Ishikawa (cell line): ENCODE results near the gene OSBPL9.

Experiments
- CEBPB ChIP-seq: IDR thresholded peaks from 2 replicates; pipeline ENCODE4 v1.6.1; 2012
- CREB1 ChIP-seq: IDR thresholded peaks from 2 replicates; pipeline ENCODE4 v1.6.1; 2012; ENCODE audit warnings: low read depth
- EGR1 ChIP-seq: IDR thresholded peaks from 2 replicates; pipeline ENCODE4 v1.6.1; 2012
- EP300 ChIP-seq: IDR thresholded peaks from 2 replicates; pipeline ENCODE4 v1.6.1; 2012; ENCODE audit warnings: borderline replicate concordance
- FOXM1 ChIP-seq: IDR thresholded peaks from 2 replicates; pipeline ENCODE4 v1.6.1; 2012; ENCODE audit warnings: low read depth, borderline replicate concordance
- NFIC ChIP-seq: IDR thresholded peaks from 2 replicates; pipeline ENCODE4 v1.6.1; 2012
- RAD21 ChIP-seq: IDR thresholded peaks from 2 replicates; pipeline ENCODE4 v1.6.1; 2012; ENCODE audit warnings: low read depth
- TAF1 ChIP-seq: IDR thresholded peaks from 2 replicates; pipeline ENCODE4 v1.6.1; 2012; ENCODE audit warnings: low read depth, mild to moderate bottlenecking
- TCF12 ChIP-seq: IDR thresholded peaks from 2 replicates; pipeline ENCODE4 v1.6.1; 2012; ENCODE audit warnings: low read depth
- TEAD4 ChIP-seq: IDR thresholded peaks from 2 replicates; pipeline ENCODE4 v1.6.1; 2012
- YY1 ChIP-seq: IDR thresholded peaks from 2 replicates; pipeline ENCODE4 v1.6.1; 2012; ENCODE audit warnings: low read depth
- ZBTB7A ChIP-seq: IDR thresholded peaks from 2 replicates; pipeline ENCODE4 v1.6.1; 2012; ENCODE audit warnings: low read depth
- TF ChIP-seq, protein P1 (sequence below): IDR thresholded peaks from 2 replicates; pipeline ENCODE4 v1.6.1; 2012
- TF ChIP-seq, protein P2 (sequence below): IDR thresholded peaks from 2 replicates; pipeline ENCODE4 v1.6.1; 2012; ENCODE audit warnings: low read depth, mild to moderate bottlenecking
- TF ChIP-seq, protein P3 (sequence below): IDR thresholded peaks from 2 replicates; pipeline ENCODE4 v1.6.1; 2012

The OSBPL9 gene

DNA sequence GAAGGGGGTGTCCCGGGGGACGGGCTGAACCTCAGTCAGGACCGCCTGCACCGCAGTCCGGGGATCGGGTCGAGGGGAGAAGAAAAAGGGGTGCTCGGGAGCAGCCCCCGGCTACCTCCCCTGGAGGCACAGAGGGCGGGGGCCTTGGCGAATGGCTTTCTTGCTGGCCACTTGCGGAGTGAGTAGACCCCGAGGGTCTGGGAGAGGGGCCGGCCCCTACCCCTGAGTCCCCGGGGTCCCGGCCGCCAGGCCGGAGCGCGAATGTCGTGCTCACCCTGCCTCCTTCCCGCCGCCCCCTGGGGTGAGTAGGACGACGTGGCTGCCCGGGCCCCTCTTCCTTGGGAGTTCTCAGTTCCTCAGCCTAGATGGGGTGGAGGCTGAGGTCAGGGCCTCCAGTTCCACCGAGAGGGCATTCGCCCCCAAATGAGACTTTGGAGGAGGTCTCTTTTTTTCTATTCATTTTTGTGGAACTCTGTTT lies 113.0 kb downstream of the OSBPL9 start:
- TF ChIP-seq CEBPB, result no peak
- TF ChIP-seq, protein P1, sequence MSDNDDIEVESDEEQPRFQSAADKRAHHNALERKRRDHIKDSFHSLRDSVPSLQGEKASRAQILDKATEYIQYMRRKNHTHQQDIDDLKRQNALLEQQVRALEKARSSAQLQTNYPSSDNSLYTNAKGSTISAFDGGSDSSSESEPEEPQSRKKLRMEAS, result peak; percentile 25; the same call in 1 of the 2 replicates
- peak; percentile 38; the same call in 1 of the 2 replicates for TF ChIP-seq TAF1
- no peak for TF ChIP-seq YY1
- no peak for TF ChIP-seq RAD21
- TF ChIP-seq ZBTB7A, result peak; percentile 65; the same call in 1 of the 2 replicates
- no peak for TF ChIP-seq EP300

DNA sequence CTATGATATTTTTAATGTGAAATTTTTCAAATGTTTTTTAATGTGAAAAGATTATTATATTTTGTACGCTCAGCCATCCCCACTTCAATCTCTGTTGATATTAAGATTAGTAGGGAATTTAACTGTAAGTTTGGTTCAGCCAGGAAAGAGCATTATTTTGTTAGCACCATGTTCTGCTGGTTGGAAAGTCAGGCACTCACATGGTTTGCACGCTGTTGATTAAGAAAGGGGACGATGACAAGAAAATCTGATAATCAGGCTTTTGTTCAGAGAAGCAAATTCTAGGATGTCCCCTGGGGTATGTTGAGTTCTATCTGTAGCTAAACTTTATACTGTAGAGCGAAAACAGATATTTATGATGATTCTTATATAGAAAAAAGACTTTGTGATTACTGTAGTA lies 115.1 kb downstream of the OSBPL9 start:
- no peak for TF ChIP-seq RAD21
- TF ChIP-seq CEBPB, result no peak
- TF ChIP-seq TCF12, result no peak
- TF ChIP-seq, protein P2, sequence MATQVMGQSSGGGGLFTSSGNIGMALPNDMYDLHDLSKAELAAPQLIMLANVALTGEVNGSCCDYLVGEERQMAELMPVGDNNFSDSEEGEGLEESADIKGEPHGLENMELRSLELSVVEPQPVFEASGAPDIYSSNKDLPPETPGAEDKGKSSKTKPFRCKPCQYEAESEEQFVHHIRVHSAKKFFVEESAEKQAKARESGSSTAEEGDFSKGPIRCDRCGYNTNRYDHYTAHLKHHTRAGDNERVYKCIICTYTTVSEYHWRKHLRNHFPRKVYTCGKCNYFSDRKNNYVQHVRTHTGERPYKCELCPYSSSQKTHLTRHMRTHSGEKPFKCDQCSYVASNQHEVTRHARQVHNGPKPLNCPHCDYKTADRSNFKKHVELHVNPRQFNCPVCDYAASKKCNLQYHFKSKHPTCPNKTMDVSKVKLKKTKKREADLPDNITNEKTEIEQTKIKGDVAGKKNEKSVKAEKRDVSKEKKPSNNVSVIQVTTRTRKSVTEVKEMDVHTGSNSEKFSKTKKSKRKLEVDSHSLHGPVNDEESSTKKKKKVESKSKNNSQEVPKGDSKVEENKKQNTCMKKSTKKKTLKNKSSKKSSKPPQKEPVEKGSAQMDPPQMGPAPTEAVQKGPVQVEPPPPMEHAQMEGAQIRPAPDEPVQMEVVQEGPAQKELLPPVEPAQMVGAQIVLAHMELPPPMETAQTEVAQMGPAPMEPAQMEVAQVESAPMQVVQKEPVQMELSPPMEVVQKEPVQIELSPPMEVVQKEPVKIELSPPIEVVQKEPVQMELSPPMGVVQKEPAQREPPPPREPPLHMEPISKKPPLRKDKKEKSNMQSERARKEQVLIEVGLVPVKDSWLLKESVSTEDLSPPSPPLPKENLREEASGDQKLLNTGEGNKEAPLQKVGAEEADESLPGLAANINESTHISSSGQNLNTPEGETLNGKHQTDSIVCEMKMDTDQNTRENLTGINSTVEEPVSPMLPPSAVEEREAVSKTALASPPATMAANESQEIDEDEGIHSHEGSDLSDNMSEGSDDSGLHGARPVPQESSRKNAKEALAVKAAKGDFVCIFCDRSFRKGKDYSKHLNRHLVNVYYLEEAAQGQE, result no peak
- no peak for TF ChIP-seq FOXM1
- no peak for TF ChIP-seq CREB1
- TF ChIP-seq ZBTB7A, result no peak
- no peak for TF ChIP-seq EGR1
- TF ChIP-seq EP300, result no peak
- TF ChIP-seq NFIC, result no peak
- TF ChIP-seq, protein P3, sequence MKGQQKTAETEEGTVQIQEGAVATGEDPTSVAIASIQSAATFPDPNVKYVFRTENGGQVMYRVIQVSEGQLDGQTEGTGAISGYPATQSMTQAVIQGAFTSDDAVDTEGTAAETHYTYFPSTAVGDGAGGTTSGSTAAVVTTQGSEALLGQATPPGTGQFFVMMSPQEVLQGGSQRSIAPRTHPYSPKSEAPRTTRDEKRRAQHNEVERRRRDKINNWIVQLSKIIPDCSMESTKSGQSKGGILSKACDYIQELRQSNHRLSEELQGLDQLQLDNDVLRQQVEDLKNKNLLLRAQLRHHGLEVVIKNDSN, result no peak
- TF ChIP-seq, protein P1, result no peak
- TF ChIP-seq YY1, result no peak

DNA sequence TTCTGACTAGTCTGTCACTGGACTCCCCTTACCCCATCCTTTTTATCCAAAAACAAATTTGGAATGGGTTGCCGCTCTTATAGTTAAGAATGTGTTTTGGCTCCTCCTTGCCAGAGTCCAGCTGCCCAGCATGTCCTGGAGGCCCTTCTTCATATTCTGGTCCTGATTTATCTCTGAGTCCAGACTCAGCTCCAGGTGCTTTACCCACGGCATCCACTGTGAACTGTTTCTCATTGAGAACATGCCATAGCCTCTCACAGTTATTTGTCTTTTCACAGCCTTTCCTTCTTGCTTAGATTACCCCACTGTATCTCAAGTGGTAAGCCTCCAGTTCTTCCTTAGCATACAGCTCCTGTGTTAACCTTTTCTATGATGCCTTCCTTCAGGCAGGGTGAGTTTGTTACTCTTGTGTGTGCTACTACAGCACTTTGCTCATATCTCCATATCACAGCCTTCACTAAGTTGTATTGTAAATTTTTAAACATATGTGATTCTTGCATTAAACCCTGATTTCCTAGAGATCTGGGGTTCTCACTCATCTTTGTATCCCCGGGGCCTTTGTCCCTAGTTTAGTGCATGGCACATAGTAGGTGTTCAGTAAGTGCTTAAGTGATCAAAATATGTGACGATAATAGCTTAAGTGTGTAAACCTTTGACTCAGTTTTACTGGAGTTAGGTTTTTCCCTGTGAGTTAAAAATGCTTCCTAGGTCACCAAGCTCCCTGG lies 116.0 kb downstream of the OSBPL9 start:
- TF ChIP-seq TAF1, result no peak
- TF ChIP-seq EGR1, result no peak
- no peak for TF ChIP-seq TEAD4
- TF ChIP-seq EP300, result no peak
- no peak for TF ChIP-seq NFIC
- TF ChIP-seq CREB1, result no peak

DNA sequence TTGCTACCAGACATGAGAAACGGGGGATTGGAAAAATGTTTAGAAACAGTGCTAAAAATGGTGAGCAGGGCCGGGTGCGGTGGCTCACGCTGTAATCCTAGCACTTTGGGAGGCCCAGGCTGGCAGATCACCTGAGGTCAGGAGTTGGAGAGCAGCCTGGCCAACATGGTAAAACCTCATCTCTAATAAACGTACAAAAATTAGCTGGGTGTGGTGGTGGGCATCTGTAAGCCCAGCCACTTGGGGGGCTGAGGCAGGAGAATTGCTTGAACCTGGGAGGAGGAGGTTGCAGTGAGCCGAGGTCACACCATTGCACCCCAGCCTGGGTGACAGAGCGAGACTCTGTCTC lies 116.5 kb downstream of the OSBPL9 start:
- TF ChIP-seq, protein P2, result peak; percentile 23; the same call in 1 of the 2 replicates

DNA sequence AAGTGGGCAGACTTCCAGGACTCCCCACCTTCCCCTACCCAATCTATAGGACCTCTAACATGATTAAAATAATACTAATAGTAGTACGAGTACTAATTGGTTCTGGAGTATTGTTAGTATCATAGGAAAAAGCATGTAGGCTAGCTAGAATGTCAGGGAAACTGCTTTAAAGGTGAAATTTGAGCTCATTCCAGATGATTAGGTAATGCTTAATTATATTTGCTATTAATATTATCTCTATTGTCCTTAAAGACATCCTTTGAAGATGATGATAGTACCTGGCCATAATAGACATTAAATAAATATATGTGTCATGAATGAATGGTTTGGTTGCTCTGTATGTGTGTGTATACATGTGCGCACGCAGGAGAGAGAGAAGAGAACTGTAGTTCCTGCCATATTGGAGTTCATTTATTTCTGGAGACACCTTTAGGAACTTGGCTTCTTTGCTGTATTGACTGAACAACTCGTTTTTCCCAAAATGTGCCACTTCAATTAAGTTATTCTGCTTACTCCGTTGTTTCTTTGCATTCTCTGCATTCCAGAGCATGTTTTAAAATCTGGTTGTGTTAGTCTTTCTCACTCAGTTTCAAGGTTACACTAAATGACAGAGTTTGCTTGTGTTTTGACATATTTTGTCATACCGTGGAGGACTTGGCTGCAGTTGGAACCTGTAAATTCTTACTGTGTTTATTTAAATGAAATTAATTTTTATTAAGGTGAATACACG lies 117.1 kb downstream of the OSBPL9 start:
- TF ChIP-seq TCF12, result no peak
- TF ChIP-seq EGR1, result no peak
- TF ChIP-seq, protein P2, result no peak
- TF ChIP-seq TEAD4, result peak; percentile 55; the same call in 1 of the 2 replicates
- no peak for TF ChIP-seq ZBTB7A
- TF ChIP-seq TAF1, result no peak
- TF ChIP-seq, protein P1, result no peak
